Pons (tissue), 1 donor: ENCODE measurements around the gene CNTN4.

Source experiments
- DNase-seq: peaks from one replicate; pipeline ENCODE4 v3.0.0-alpha.2; 2016; ENCODE audit warnings: low spot score

CNTN4 gene

DNA sequence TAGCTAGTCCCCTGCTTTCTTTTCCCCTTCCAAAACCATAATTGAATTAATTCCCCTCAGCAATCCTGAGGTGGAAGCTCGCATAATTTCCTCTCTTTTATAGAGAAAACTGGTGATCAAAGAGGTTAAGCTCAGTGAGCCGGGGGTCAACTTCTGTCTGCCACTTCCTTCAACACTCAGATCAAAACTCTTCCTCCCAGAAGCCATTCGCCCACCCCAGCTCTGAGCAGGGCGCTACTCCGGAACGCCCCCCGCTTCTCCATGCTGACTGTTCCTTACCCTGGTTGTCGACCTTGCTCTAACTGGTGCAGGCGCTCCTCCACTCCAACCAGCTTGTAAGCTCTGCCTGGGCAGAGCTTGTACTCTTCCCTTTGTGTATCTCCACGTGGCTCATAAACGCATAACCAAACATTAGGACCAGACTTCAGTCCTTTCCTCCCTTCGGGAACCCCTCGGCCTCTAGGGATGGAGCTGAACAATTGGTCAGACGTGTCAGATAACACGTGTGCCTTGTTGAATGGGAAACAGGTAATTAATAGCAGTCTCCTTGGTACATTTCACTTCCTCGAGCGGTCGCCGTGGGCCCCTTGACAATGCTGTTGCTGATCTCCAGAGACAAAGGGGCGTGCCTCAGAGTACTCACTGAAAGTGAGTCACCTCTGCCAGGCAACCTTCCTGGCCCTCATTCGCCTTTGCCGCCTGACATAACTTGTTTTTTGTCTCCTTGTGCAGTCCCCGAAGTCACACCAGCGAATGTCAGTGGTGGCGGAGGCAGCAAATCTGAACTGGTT is 939.7 kb downstream of the CNTN4 start:
- DNase-seq: no peak

DNA sequence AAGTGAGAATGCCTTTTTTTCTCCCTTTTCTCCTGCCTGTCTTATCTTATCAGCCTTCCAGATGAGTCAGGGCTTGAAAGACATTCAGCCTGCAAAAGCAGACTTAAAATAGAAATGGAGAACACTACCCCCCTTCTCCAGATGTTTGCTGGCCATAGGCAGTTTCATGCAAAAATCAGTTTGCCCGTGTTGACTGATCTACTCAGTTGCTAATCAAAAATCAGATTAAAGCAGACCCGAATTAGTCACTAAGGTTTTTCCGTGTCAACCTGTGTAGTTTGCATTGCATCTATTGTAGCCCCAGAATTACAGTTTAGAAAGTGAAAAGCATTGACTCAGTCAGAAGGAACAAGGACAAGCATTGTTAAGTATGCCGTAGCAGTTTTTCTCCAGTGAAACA is 955.3 kb downstream of the CNTN4 start:
- DNase-seq: peak; percentile 62

DNA sequence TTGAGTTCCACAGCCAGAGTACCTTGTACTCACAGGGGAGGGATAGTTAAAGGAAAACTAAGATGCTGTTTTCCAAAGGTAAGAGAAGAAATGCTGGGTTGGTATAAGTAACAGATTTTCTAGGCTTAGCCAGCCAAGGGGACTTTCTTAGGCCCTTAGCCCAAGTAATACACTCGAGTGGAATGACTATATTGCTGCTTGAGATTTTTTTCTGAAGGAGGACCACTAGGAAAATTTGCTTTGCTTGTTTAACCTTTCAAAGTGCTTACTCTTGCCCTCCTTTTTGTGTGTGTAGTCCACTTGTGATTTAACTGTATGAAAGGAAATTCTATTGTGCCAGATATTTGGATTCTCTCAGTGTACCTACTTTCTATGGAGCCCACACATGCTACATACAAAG is 961.0 kb downstream of the CNTN4 start:
- DNase-seq: no peak

DNA sequence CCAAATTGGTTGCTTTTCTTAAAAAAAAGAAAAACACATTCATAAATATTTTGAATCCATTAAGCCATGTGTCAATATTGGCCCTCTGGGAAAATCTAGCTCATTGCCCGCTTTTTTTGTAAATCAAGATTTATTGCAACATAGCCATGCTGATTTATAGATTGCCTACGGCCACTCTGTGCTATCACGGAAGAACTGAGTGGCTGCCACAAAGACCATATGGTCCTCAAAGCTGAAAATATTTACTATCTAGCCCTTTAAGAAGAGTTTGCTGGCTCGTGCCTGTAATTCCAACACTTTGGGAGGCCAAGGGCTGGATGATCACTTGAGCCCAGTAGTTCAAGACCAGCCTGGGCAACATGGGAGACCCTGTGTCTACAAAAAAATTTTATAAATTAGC is 965.6 kb downstream of the CNTN4 start:
- DNase-seq: no peak

DNA sequence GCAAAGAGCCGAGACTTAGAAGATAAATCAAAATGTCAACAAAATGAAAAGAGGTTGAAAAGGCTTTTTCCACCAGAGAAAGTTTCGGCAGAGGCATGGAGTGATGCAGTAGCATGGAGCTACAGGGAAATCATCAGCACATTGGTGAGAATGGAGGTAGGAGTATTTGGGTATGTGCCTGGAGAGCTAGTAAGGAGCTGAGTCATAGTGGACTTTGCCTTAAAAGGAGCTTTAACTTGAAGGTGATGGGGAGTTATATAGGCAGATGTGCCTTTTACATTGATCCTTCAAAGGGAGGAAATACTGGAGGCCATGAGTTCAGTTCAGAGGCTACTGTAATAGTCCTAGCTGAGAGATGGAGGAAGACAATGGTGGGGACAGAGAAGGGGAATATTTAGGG is 967.2 kb downstream of the CNTN4 start:
- DNase-seq: no peak

DNA sequence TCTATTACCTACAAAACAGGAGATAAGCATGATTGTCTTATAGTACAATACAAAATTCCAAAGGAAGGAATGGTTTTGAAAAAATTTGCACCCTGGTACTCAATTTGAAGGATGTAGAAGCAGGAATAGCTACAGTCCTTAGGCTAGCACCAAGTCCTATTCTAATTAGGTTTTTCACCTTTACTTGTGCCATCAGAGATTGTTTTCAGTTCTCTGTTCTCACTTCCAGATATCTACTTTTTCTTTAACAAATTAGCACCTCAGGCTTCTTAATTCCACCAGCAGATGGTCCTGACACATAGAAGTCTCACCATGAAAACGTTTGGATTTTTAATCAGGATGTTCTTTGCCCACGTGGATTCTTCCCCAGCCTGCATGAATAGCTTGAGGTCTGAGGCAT is 967.7 kb downstream of the CNTN4 start:
- no peak for DNase-seq

DNA sequence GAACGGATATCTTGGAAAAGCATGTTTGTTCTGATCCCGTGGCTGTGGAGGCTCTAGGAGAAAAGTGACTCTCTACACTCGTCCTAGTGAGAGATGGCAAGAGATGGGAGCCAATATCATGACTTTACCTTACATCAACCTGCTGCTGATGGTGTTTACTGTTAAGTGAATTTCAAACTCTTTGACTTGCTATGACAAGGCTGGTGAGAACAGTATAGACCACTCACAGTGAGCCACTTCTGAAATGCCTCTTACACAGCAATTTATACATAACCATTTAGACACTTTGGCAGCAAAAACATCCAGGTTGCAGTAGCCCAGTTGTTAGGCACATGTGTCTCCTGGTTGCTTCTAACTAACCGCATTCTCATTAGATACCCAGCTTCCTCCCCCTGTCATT is 968.2 kb downstream of the CNTN4 start:
- no peak for DNase-seq

DNA sequence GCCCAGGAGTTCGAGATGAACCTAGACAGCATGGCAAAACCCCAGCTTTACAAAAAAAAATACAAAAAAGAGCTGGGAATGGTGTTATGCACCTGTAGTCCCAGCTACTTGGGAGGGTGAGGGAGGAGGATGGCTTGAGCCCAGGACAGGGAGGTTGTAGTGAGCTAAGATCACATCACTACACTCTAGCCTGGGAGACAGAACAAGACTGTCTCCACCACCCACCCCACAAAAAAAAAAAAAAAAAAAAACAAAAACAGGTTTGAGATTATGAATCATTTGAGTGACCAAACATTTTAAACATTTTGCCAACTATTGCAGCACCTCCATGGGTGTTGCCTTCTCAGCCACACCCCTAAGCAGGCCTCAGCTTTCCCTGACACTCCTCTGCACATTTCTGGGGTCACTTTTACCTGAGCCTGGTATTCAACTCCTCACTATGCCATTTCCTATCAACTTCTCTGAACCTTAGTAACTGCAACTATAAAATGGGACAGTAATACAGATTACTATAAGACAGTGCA is 969.8 kb downstream of the CNTN4 start:
- no peak for DNase-seq

DNA sequence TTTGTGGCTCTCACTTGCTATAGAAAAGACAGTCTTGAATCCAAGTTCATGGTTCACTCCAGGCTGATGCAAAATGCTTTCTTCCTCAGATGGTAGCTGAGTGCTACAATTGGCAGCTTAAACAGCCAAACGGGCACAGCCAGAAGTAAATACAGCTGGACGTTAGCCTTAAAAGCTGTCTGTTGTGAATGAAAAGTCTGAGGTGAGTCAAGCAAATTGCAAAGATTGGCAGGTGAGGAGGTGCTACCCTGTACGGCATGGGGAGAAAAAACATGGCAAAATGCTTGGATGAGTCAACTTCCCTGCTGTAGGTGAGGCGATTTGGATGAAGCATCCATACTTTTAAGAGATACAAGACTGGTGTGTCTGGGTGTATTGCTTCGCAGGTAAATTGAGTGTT is 971.1 kb downstream of the CNTN4 start:
- no peak for DNase-seq

DNA sequence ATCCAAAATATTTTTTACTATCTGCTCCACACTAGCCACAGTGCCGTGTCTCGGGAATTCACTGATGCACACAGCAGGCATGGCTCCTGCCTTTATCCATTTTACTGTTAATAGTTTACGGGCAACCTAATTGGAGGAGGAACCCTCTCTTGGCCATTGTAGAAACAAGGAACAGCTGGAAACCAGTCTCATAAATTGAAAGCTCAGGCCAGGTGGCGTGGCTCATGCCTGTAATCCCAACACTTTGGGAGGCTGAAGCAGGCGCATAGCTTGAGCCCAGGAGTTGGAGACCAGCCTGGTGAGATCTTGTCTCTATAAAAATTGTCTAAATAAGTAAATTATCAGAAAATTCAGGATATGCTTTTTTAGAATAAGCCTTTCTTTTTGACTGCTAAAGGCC is 972.5 kb downstream of the CNTN4 start:
- DNase-seq: no peak

DNA sequence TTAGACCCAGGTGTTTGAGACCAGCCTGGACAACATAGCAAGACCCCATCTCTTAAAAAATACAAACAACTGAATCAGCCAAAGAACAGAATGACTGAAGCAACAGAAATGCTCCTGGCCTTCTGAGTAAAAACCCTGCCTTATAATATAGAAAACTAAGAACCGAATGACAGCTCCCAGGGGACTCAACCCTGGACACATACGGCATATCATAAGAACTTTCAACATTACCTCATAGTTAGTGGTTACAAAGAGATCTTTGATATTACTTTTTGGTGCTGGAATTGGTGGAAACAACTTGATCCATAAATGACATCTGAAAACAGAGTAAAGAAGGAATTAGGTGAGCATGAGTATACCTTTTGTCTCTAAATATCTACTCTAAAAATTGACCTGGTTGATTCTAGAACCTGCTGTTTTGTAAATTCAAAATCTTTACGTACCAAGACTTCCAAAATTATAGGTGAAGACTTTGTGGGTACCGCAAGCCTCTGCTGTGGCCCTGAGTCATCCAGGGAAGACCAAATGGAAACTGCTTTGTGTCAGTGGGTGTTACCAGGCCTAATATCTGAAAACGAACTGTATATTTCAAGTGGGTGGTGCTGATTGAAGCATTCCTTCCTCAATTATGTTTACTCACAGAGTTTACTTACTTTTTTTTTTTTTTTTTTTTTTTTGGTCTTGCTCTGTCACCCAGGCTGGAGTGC is 976.0 kb downstream of the CNTN4 start:
- no peak for DNase-seq

DNA sequence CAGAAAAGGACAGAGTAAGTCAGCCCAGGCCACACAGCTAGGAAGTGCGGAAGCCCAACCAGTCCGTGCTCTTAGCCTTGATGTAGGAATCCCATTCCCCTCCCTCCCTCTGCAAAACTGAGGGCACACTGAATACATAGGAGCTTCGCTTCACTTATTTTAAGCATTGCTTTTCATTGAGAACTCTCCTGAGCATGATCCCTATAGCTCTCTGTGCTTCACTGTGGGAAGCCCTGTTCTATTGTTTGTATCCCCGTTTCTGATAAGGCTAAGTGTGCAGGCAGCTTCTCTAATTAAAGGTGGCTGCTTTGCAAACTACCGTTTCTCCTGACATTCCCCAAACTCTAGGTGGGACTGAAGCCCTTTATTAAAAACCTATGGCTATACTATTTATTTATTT is 981.6 kb downstream of the CNTN4 start:
- DNase-seq: no peak

DNA sequence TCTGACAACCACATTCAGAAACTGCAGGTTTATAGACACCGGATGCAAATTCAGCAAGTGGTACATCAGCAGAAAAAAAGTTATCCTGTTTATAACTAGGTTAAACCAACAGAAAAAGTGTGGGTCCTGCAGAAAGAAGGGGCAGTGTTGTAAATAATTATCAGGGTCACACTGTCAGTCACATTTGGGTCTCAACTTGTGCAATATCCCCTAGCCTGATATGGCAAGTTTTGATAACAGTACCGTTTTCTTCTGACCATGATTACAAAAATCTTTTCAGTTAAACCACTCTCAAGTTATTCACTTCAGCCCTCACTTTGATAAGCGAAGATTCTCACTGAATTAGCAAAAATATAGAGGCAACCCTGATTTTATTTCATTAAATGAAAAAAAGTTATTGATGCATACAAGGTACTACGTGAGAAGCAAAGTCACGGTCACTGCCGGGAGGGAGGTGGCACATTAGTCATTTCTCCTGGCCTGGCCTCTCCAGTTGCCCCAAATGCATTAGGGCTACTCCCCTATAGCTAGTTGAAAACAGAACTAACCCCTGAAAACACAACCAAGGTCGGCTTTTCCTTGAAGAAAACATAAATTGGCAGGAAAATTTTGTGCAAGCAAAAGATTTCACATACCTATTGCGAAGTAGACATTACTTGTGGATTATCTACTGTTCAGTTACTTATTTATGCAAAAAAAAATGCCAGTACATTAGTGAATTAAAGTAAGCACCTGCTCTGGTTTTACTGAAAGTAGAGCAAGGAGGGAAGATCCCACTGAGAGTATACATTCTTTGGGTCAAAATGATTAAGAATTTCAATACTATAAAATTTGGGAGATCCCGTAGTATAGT is 982.9 kb downstream of the CNTN4 start:
- DNase-seq: no peak

DNA sequence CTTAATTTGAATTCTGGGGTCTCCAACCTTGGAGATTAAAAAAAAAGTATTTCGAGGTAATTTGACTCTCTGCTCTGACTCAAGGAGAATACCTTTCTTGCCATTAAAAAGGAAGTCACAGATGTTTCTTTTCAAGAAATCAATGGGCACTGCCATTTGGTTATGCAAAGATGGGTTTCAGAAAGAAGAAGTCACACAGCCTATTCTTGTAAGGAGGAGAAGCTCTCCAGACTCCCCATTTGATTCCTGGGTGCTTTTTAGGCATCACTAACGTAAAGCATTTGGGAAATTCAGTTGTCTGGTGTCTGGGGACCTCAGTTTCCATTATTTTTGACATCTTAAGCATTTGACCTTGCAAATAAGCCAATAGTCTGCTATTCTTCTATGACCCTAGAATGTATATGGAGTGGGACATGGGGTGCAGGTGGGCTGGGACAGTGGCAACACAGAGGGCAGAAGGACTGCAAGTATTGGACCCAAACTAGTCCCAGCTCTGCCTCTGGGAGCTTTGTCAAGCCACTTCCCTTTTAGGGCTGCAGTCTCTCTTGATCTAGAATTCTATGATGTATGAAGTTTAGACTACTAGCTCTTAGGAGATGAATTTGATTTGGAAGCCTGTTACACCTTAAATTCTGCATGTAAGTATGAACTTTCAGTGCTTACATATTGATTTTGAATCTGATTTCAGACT is 983.7 kb downstream of the CNTN4 start:
- no peak for DNase-seq

DNA sequence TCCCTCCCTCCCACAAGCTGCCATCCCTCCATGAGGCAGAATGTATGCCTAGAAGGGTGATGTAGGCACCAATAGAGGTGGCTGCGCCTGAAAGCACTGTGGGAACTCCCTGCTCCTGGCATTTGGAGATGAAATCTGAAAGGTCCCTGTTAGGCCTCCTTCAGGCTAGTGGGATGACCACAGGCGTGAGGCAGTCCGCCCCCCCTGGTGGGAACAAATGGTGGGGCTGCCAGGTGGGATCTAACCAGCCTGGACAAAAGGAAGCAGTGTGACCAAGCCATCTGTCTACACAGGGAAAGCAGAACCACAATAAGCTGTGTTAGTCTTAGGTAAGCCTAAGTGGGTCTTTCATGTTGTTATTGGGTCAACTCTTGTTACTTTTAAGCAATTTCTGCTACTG is 986.2 kb downstream of the CNTN4 start:
- DNase-seq: no peak

DNA sequence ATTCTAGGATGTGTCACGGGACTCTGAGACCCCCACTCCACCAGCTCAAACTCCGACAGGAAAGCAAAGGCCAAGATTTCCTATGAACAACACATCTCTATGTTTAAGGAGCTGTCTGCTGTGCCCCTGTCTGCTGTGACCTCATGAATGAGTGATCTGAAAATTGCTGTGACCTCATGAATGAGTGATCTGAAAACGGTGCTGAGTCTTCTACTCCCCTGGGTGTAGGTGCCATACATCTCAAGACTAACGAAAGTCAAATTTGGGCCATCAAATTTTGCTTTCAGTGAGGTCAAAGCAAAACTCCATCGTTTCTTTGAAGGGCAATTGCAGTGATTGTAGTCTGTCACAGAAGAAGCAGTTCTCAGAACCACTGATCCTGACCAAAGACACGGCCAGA is 987.1 kb downstream of the CNTN4 start:
- DNase-seq: no peak

DNA sequence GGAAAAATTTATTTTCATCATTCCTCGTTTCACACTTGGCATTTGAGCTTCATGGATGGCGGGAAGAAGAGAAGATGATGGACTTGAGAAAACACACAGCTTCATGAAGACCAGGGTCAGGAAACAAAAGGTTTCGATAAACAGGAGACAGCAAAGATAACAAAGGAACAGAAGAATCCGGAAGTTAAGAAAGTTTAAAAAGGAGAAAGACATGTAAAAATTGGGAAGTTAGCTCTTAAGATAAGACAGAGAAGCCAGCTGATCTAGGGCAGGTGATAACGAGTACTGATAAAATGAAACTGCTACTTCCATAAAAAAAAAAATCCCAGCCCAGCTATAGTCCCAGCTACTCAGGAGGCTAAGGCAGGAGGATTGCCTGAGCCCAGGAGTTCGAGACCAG is 987.6 kb downstream of the CNTN4 start:
- DNase-seq: no peak

DNA sequence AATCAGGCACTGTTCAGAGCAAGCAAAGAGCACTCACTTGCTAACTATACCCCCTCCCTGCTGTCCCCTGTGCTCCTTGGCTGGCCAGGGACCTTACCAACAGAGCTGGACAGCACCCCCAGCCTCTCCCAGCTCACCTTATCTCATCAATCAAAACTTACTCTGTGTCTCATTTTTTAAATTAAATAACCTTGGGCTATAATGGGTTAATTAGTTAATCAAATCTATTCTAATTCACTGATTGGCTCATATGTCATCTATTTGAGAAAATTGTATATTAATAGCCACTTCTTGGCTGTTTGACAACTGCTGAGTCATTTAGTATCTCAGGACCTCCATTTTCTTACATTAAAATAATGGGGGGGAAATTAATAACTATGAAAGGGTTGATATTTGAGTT is 988.6 kb downstream of the CNTN4 start:
- no peak for DNase-seq

DNA sequence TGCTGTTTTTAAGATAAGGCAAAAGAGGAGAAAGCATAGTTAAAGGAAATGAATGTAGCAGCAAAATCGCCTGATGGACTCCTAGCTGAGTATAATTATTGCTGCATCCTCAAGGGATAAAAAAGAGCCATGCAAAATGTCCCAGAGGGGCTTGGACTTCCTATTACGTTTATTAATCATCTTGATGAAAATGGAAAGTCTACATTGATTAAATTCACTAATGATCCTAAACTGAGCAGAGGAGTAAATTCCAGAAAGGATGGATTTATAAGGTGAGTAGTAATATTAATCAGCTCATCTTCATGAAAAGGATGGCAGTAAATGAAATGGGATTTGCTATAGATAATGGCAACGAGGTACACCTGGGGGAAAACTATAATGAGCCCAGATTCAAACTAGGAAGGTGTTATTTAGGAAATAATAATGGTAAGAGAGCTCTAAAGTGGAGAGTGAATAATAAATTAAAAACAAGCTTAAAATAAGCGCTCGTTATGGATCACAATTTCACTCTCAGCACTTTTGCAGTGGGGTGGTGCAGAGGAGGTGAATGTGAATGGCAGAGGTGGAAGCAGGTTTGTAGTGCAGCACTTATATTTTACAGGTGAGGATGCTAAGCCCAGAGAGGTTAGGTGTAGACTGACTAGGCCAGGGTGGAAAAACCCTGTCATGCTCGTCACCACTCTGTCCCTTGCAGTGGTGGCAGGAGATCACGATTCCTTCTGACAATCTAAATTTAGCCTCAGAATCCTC is 989.2 kb downstream of the CNTN4 start:
- no peak for DNase-seq

DNA sequence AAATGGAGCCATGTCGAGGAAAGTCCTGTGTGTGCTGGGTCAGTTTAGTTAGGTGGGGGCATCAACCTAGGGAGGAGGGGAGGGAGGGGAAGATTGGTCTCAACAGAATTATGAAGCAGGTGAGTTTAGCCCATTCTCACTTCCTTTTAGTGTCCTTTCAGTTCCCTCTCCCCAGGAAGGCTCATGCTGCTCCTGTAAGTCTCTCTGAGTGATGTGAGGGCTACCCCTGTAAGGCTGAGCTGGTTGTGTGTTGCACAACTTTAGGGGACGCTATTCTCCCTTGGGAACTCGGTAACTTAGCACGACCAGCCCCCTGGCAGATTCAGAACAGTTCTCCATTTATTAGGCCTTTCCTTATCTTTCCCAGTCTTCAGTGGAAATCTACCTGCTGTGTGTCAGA is 990.4 kb downstream of the CNTN4 start:
- DNase-seq: no peak

DNA sequence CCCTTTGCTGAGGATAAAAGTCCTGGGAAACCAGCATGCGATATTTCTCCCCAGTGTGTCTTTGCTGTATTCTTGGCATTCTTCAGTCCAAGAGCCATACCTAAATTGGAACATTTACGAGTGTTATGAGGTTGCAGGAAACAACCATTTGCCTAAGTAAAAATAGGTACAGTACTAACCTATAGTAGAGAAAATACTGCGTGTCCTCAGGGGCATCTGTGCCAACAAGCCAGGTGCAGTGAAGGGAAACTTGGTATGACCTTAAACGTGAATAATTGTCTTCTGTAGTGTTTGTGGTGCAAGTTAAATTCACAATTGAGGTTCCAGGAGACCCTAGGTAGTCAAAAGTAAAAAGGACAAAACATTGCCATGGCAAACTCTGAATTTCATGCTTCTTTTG is 999.3 kb downstream of the CNTN4 start:
- no peak for DNase-seq
